Mammary epithelial cell (primary cell): ENCODE measurements around the gene FEZF1.

Experiments
- CTCF ChIP-seq, 2 donors: IDR thresholded peaks in 1 of 2; conservative IDR thresholded peaks in 1 of 2; 2 replicates each; pipeline ENCODE4 v1.5.1; 2011 to 2012; ENCODE audit warnings: inconsistent platforms in 2 of 2, low read length in 2 of 2, mild to moderate bottlenecking in 2 of 2, control low read depth in 1 of 2, low read depth in 1 of 2; ENCODE audit not compliant: insufficient read depth in 1 of 2; ENCODE audit errors: extremely low read depth in 1 of 2
- EZH2 ChIP-seq: IDR thresholded peaks from 2 replicates; pipeline ENCODE4 v1.6.1; 2012; ENCODE audit warnings: low read length, inconsistent platforms, borderline replicate concordance

GRCh38 chr7:122304996-122305421 lies 459 bp upstream of the FEZF1 start:
- TF ChIP-seq CTCF (conservative IDR thresholded peaks at IDR 0.05 in 1 of 2, IDR thresholded peaks at IDR 0.05 in 1 of 2; ENCODE audit: extremely low read depth in 1 of 2, insufficient read depth in 1 of 2, low read depth in 1 of 2, low read length in 2 of 2) (no peak), EZH2 (no peak)
